Neural cell (in vitro differentiated cells): Measurements from ENCODE around the gene AASDH. TPM values are rescaled to one million over a fixed set of nuclear protein-coding genes. Genes with fewer than 3 reads are reported as not detected.

ENCODE experiments used
- H2AFZ ChIP-seq: fragments of 200-600, 300-800 bp; sonication (generic), shearing (Covaris generic); 2 replicates; pipeline ENCODE4 v1.6.0; 2014; ENCODE audit warnings: low read depth, mild to moderate bottlenecking, antibody characterized with exemption, low read length, moderate library complexity
- H3F3A ChIP-seq: fragments of 200-600 bp; shearing (Covaris generic); 2 replicates; pipeline ENCODE4 v1.6.1; 2016; ENCODE audit warnings: mild to moderate bottlenecking, moderate library complexity, mixed read lengths, antibody characterized with exemption, low read length; ENCODE audit not compliant: insufficient read depth, poor library complexity, severe bottlenecking
- H3K27ac ChIP-seq: fragments of 200-600, 300-800 bp; sonication (generic), shearing (Covaris generic); 2 replicates; pipeline ENCODE4 v1.5.1; 2014; ENCODE audit warnings: mild to moderate bottlenecking, low read length, moderate library complexity
- H3K27me3 ChIP-seq: fragments of 300-800, 200-600 bp; sonication (generic), shearing (Covaris generic); 2 replicates; pipeline ENCODE4 v1.6.0; 2014; ENCODE audit warnings: mild to moderate bottlenecking, low read depth, low read length, moderate library complexity; ENCODE audit not compliant: insufficient read depth
- H3K36me3 ChIP-seq: fragments of 300-800, 200-600 bp; sonication (generic), shearing (Covaris generic); 2 replicates; pipeline ENCODE4 v1.5.1; 2014; ENCODE audit warnings: mild to moderate bottlenecking, antibody characterized with exemption, low read length, moderate library complexity; ENCODE audit not compliant: insufficient read depth
- H3K4me2 ChIP-seq: fragments of 300-800, 200-600 bp; sonication (generic), shearing (Covaris generic); 2 replicates; pipeline ENCODE4 v1.6.0; 2014; ENCODE audit warnings: mild to moderate bottlenecking, low read length
- H3K4me3 ChIP-seq: fragments of 300-800, 200-600 bp; sonication (generic), shearing (Covaris generic); 2 replicates; pipeline ENCODE4 v1.5.1; 2014; ENCODE audit warnings: mild to moderate bottlenecking, low read length, moderate library complexity
- H3K79me2 ChIP-seq: fragments of 200-600 bp; shearing (Covaris generic); replicated peaks from 2 replicates; pipeline ENCODE4 v1.6.0; 2014; ENCODE audit warnings: mild to moderate bottlenecking, low read length, moderate library complexity; ENCODE audit not compliant: insufficient read depth
- H3K9ac ChIP-seq: fragments of 300-800, 200-600 bp; sonication (generic), shearing (Covaris generic); 2 replicates; pipeline ENCODE4 v1.6.1; 2016; ENCODE audit warnings: mild to moderate bottlenecking, low read length, mixed read lengths
- H3K9me2 ChIP-seq: fragments of 200-600 bp; shearing (Covaris generic); 2 replicates; pipeline ENCODE4 v1.6.1; 2016; ENCODE audit warnings: mild to moderate bottlenecking, low read length, mixed read lengths; ENCODE audit not compliant: insufficient read depth
- H3K9me3 ChIP-seq: fragments of 200-600, 300-800 bp; sonication (generic), shearing (Covaris generic); 2 replicates; pipeline ENCODE4 v1.6.1; 2016; ENCODE audit warnings: mild to moderate bottlenecking, mixed run types, low read length, moderate library complexity, mixed read lengths
- H4K20me1 ChIP-seq: fragments of 200-600 bp; shearing (Covaris generic); 2 replicates; pipeline ENCODE4 v1.6.1; 2016; ENCODE audit warnings: mild to moderate bottlenecking, mixed run types; ENCODE audit not compliant: insufficient read depth
- CTCF ChIP-seq: fragments of 450-650 bp; IDR thresholded peaks from 2 replicates; pipeline ENCODE4 v1.5.1; 2014; ENCODE audit warnings: antibody characterized with exemption, mild to moderate bottlenecking, moderate library complexity; ENCODE audit not compliant: poor library complexity, severe bottlenecking
- EP300 ChIP-seq: fragments of 450-650 bp; conservative IDR thresholded peaks from 2 replicates; pipeline ENCODE4 v1.6.1; 2014; ENCODE audit warnings: antibody characterized with exemption, mild to moderate bottlenecking, moderate library complexity; ENCODE audit not compliant: poor library complexity, severe bottlenecking
- EZH2 ChIP-seq: fragments of 200-600, 300-800 bp; shearing (Covaris generic), sonication (generic); IDR thresholded peaks from 2 replicates; pipeline ENCODE4 v1.6.1; 2014; ENCODE audit warnings: antibody characterized with exemption, low read length, borderline replicate concordance, mild to moderate bottlenecking; ENCODE audit not compliant: insufficient read depth, poor library complexity, severe bottlenecking
- MXI1 ChIP-seq: fragments of 450-650 bp; conservative IDR thresholded peaks from 2 replicates; pipeline ENCODE4 v1.6.1; 2014; ENCODE audit warnings: antibody characterized with exemption, mild to moderate bottlenecking; ENCODE audit not compliant: poor library complexity, severe bottlenecking
- POLR2AphosphoS5 ChIP-seq: IDR thresholded peaks from 2 replicates; pipeline ENCODE4 v1.6.1; 2012
- RAD21 ChIP-seq: fragments of 450-650 bp; conservative IDR thresholded peaks from 2 replicates; pipeline ENCODE4 v1.6.1; 2014; ENCODE audit warnings: antibody characterized with exemption, mild to moderate bottlenecking, moderate library complexity
- SMC3 ChIP-seq: fragments of 450-650 bp; conservative IDR thresholded peaks from 2 replicates; pipeline ENCODE4 v1.6.1; 2014; ENCODE audit warnings: antibody characterized with exemption, mild to moderate bottlenecking, moderate library complexity; ENCODE audit not compliant: poor library complexity
- TAF1 ChIP-seq: IDR thresholded peaks from 2 replicates; pipeline ENCODE4 v1.6.1; 2012; ENCODE audit warnings: low read depth
- polyA plus RNA-seq: library from polyadenylated mRNA; depleted of rRNA; stranded (reverse); fragments of >200 nt; gene quantifications from 2 replicates; pipeline ENCODE4 v1.2.3, GENCODE V29; 2014
- TF ChIP-seq, protein P1 (sequence below): IDR thresholded peaks from 2 replicates; pipeline ENCODE4 v1.6.1; 2012; ENCODE audit warnings: borderline replicate concordance

Gene AASDH
- polyA plus RNA-seq, 1 donor from 2014 or later = 21.8 TPM

- Histone ChIP-seq H3F3A (no peaks in the 10 kb centered on the region), H3K9ac (no peak overlapping the region), H3K9me2 (no peaks in the 10 kb centered on the region), H3K4me2 (no peak overlapping the region), H3K79me2 (no peaks in the 10 kb centered on the region), H3K27ac (no peak overlapping the region), H2AFZ (no peak overlapping the region), H3K9me3 (no peaks in the 10 kb centered on the region), H4K20me1 (no peaks in the 10 kb centered on the region), H3K36me3 (no peaks in the 10 kb centered on the region), H3K27me3 (no peaks in the 10 kb centered on the region), H3K4me3 (no peak overlapping the region)
- TF ChIP-seq EZH2 = no peak
- TF ChIP-seq SMC3 = no peak
Observed at GRCh38 chr4:56293121-56293520, 94.2 kb downstream of the AASDH start.

DNA sequence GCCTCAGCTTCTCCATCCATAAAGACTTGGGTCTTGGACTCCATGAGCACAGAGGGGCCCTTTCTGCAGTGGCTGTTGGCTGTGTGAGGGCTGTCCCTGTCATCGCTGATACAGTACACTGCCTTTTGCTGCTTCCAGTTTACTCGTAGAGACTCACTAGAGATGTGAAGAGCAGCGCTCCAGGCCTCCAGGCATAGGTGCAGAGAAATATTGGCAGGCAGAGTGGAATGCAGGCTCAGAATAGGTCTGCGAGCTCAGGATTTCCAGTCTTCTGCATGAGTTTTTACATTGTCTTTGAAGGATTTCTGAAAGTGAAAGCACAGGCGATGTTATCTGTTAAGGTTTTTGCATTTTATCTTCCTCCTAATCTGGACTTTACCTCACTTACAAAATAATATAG is 97.4 kb downstream of the AASDH start:
- no peak overlapping the region for H3K27ac ChIP-seq
- no peaks in the 10 kb centered on the region for H4K20me1 ChIP-seq
- H3F3A ChIP-seq = no peaks in the 10 kb centered on the region
- no peaks in the 10 kb centered on the region for H3K9me3 ChIP-seq
- no peak overlapping the region for H3K9ac ChIP-seq
- H3K4me2 ChIP-seq = no peak overlapping the region
- H3K4me3 ChIP-seq = no peak overlapping the region
- no peaks in the 10 kb centered on the region for H3K79me2 ChIP-seq
- H3K27me3 ChIP-seq = no peaks in the 10 kb centered on the region
- no peak overlapping the region for H2AFZ ChIP-seq
- no peaks in the 10 kb centered on the region for H3K9me2 ChIP-seq
- H3K36me3 ChIP-seq = no peaks in the 10 kb centered on the region
- TF ChIP-seq TAF1 (no peak), CTCF (no peak)

GRCh38 chr4:56288663-56289062 is 98.6 kb downstream of the AASDH start:
- Histone ChIP-seq H3K4me3 (no peak overlapping the region), H3K79me2 (no peaks in the 10 kb centered on the region), H3K27ac (no peak overlapping the region), H3K9me3 (no peaks in the 10 kb centered on the region), H3K27me3 (no peaks in the 10 kb centered on the region), H3K4me2 (no peak overlapping the region), H3F3A (no peaks in the 10 kb centered on the region), H3K36me3 (no peaks in the 10 kb centered on the region), H3K9ac (no peak overlapping the region), H3K9me2 (no peaks in the 10 kb centered on the region), H2AFZ (no peak overlapping the region), H4K20me1 (no peaks in the 10 kb centered on the region)
- no peak for TF ChIP-seq SMC3
- TF ChIP-seq POLR2AphosphoS5 = no peak
- no peak for TF ChIP-seq RAD21
- no peak for TF ChIP-seq TAF1
- TF ChIP-seq, protein P1, sequence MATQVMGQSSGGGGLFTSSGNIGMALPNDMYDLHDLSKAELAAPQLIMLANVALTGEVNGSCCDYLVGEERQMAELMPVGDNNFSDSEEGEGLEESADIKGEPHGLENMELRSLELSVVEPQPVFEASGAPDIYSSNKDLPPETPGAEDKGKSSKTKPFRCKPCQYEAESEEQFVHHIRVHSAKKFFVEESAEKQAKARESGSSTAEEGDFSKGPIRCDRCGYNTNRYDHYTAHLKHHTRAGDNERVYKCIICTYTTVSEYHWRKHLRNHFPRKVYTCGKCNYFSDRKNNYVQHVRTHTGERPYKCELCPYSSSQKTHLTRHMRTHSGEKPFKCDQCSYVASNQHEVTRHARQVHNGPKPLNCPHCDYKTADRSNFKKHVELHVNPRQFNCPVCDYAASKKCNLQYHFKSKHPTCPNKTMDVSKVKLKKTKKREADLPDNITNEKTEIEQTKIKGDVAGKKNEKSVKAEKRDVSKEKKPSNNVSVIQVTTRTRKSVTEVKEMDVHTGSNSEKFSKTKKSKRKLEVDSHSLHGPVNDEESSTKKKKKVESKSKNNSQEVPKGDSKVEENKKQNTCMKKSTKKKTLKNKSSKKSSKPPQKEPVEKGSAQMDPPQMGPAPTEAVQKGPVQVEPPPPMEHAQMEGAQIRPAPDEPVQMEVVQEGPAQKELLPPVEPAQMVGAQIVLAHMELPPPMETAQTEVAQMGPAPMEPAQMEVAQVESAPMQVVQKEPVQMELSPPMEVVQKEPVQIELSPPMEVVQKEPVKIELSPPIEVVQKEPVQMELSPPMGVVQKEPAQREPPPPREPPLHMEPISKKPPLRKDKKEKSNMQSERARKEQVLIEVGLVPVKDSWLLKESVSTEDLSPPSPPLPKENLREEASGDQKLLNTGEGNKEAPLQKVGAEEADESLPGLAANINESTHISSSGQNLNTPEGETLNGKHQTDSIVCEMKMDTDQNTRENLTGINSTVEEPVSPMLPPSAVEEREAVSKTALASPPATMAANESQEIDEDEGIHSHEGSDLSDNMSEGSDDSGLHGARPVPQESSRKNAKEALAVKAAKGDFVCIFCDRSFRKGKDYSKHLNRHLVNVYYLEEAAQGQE = no peak
- TF ChIP-seq EP300 = no peak
- no peak for TF ChIP-seq MXI1
- TF ChIP-seq CTCF = no peak
- TF ChIP-seq EZH2 = no peak
